ENCODE measurements around the gene TAS1R2. TPM values are rescaled to one million over a fixed set of nuclear protein-coding genes. Genes with fewer than 3 reads are reported as not detected.
"Not testable (repeated sequence)": the region's sequence is repeated elsewhere in the genome, so short reads cannot be mapped to it uniquely, and the experiment has no call there.

Gene TAS1R2
- polyA plus RNA-seq, 3 donors, result not detected

DNA sequence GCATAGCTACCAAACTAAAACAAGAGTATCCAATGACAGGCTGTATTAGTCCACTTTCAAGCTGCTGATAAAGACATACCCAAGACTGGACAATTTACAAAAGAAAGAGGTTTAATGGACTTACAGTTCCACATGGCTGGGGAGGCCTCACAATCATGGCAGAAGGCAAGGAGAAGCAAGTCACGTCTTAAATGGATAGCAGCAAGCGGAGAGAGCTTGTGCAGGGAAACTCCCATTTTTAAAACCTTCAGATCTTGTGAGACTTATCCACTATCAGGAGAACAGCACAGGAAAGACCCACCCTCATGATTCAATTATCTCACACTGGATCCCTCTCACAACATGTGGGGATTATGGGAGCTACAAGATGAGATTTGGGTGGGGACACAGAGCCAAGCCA is 11.7 kb downstream of the TAS1R2 start:
- WGBS, 3 donors, result 64 to 91% (median 84%) methylated on average over 2 of the region's 2 CpGs
- not testable (repeated sequence) for H3K27ac ChIP-seq (ENCODE audit: low read depth, low read length)

DNA sequence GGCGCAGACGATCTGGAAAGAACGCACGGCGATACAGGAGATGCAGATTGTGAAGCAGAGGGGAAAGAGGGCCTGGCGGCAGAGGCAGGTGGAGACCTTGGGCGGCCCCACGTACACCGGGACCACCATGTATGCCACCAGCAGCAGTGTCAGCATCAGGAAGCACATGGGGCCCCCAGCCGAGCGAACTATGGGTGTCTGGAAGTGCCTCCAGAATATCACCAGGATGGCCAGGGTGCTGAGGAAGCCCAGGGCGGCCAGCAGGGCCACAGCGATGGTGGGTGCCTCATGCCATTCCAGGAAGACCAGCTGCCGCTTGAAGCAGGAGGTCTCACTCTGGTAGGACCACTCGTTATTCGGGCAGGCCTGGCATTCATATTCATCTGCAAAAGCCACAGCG is 19.3 kb downstream of the TAS1R2 start:
- no peak overlapping the region for H3K27ac ChIP-seq (ENCODE audit: low read depth, low read length)

DNA sequence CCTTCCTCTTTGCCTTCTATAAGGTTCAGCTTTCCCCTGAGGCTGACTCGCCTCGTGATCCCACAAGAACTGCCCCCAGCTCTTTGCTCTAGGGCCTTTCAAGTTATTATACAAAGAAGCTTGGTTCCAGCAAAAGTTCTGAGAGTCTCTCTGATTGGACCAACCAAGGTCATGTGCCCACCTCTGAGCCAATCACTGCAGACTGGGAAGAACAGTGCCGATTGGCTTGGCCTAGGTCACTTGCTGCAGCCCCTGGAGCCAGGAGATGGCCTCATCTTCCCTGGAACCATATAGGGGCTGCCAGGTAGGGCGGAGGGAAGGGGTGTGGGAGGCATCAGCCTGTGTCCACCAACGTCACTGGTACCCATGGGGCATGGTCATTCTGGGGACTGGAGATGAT is 22.8 kb downstream of the TAS1R2 start:
- no peak overlapping the region for H3K27ac ChIP-seq (ENCODE audit: low read depth, low read length)
- WGBS, 3 donors, result 65 to 76% (median 75%) methylated on average over 5 of the region's 5 CpGs

More for the DNA sequence above, 19.3 kb downstream of the TAS1R2 start:
- WGBS, 3 donors, result 91 to 93% (median 93%) methylated on average over 15 to 17 of the region's 17 CpGs

DNA sequence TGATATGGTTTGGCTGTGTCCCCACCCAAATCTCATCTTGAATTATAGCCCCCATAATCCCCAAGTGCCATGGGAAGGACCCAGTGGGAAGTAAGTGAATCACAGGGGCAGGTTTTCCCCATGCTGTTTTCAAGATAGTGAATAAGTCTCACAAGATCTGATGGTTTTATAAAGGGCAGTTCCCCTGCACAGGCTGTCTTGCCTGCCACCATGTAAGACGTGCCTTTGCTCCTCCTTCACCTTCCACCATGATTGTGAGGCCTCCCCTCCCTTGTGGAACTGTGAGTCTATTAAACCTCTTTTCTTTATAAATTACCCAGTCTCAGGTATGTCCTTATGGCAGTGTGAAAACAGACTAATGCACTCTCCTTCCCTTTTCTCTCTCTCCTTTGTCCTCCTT is 27.1 kb downstream of the TAS1R2 start:
- not testable (repeated sequence) for H3K27ac ChIP-seq (ENCODE audit: low read depth, low read length)
- 20 to 44% (median 38%) methylated on average over 1 of the region's 1 CpG for WGBS, 3 donors

DNA sequence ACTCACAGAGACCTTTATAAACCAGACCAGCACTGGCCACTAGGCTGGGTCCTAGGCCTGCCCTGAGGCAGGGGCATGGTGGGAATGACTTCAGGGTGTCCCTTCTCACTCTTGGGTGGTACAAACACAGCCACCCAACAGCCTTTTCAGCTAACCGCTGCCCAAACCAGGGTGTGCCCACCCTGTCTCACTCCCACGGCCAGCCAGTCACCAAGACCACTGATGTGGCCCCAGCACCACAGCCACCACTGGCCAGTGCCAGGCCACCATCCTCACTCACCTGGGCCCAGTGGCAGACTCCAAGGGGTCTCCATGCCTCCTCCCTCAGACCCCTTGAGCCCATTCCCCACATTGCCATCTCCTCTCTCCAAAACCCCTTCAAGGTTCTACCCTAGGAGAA is 27.8 kb downstream of the TAS1R2 start:
- no peak overlapping the region for H3K27ac ChIP-seq (ENCODE audit: low read depth, low read length)
- WGBS, 3 donors, result 87 to 90% (median 89%) methylated on average over 2 of the region's 2 CpGs

DNA sequence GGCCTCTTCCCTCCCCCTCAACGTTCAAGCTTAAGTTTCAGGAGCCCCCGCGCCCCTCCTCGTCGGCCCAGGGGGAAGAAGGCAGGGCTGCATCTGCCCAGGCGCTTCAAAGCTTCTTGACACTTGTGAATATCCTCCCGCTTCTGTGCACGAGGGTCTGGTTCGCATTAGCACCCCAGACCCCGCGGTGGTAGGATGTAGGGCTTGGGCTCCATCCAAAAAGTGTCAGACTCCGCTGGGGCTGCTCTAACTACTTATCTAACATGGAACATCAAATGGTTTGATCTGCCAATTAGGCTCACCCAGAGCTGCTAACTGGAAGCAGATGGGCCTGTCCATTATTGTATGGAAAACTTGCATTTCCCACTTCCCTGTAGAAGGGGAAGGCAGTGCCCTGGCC is 28.9 kb downstream of the TAS1R2 start:
- 41 to 58% (median 51%) methylated on average over 12 of the region's 12 CpGs for WGBS, 3 donors
- H3K27ac ChIP-seq (ENCODE audit: low read depth, low read length), result no peak overlapping the region

DNA sequence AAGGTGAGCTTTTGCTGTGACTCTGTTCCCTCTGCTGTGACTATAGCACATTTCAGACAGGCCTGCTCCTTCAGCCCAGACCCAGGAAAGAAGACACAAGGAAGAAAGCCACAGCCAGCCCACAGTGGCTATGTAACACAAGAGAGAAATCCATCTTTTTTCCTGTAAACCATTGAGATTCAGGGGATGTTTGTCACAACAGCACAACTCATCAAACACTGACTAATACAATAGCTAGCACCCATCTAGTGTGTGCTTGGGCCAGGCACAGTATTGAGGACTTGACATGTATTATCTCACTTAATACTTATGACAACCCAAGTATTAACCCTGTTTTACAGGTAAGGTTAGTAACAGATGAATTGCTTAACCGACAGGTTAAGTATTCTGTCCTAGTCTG is 29.8 kb downstream of the TAS1R2 start:
- WGBS, 3 donors, result 89 to 95% (median 89%) methylated on average over 1 of the region's 1 CpG
- H3K27ac ChIP-seq (ENCODE audit: low read depth, low read length), result no peak overlapping the region

DNA sequence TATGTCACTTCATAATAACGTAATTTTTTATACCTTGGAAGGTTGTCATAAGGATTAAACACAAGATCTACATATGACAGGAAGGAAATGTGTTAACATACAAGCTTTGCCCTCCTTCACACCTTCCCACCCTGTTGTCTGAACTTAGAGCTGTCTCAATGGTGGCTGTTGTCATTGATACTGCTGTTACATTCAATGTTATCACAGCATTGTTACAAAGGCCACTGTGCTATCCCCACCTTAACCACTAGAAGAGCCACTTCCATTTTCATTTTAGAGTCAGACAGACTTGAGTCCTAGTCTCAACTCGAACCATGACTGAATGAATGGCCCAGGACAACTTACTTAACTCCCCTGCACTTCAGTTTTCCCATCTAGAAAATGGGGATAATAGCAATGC is 31.2 kb downstream of the TAS1R2 start:
- 35 to 53% (median 52%) methylated on average over 2 of the region's 2 CpGs for WGBS, 3 donors
- no peak overlapping the region for H3K27ac ChIP-seq (ENCODE audit: low read depth, low read length)

DNA sequence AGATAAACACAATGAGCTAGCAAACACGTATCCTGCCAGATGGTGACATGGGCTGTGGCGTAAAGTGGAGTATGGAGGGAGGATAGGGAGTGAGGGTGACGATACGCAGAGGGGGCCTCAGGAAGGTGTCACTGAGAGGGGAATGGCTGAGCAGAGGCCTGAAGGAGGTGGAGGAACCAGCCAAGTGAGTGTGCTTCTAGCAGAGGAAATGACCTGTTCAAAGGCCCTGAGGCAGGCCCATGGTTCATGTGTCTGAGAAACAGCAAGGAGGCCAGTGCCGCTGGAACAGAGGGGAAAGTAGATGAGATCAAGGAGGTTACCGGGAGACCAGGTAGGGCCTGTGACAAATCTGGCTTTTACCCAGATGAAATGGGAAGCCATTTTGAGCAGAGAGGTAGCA is 36.0 kb downstream of the TAS1R2 start:
- WGBS, 3 donors, result 90 to 93% (median 92%) methylated on average over 6 of the region's 6 CpGs

DNA sequence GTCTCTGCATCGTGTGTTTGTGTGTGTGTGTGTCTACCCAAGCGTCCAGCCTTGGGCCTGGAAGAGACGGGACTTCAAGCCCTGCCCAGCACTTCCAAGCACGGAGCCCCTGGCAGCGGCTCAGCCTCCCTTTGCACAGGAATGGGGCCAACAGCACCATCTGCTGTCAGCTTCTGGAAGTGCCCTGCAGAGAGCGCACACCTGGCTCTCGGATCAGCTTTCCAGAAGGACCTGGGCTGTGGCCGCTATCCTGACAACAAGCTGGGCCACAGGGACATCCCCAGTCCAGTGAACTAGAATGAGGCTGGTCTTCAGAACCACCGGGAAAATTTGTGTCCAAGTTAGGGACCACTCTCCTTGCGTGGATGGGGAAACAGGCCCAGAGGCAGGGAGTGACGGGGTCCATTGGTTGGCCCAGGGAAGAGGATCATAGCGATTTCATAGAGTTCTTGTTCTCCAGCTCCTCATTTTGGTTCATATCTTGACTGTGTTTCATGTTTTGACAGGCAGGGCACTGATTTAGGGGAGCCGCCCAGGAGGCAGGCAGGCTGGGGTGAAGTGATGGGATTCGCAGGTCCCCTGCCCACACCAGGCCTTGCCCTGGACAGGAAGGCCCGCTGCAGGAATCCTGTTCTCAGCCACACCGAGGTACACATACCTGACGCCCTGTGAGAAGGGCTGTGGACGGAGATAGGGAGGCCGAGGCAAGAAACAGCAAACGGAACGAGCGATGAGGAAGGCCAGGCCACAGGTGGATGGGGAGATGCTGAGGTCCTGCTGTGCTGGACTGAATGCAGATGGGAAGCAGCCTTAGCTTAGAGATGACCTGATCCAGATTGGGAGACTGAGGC is 38.4 kb downstream of the TAS1R2 start:
- no peak overlapping the region for H3K27ac ChIP-seq (ENCODE audit: low read depth, low read length)
- 35 to 51% (median 48%) methylated on average over 22 of the region's 22 CpGs for WGBS, 3 donors

More for the DNA sequence above, 36.0 kb downstream of the TAS1R2 start:
- H3K27ac ChIP-seq (ENCODE audit: low read depth, low read length), result no peak overlapping the region

DNA sequence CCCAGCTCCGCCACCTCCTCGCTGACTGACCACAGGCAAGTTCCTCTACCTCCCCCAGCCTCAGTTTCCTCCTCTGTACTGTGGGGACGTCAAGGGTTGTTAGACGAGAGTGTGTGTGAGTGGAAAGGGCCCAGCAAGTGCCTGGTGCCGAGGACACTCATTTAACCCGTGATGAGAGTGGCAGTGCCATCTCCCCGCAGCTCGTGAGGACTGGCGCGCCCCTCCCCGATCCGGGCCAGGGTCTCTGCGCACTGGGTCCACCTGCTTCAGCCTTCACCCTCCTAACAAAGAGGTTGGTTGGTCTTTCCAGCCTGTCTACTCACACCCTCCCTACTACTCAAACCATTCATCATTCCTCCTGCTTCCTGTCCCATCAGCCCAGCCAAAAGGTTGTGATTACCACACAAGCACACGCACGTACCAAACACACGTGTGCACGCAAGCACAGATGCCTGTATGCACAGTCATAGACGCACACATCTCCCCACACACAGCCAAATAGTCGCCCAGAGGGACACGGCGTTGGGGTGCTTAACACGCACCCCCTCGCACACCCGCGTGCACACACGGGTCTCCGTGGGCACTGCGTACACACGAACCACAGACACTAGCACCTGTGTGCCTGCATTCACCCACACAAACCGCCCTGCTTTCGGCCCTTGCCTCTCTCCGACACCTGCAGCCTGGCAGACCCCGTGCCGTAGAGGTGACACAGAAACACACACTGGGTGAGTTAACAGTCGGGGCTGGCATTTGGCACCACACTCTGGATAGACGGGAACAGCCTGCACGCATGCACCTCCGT is 39.3 kb downstream of the TAS1R2 start:
- WGBS, 3 donors, result 60 to 65% (median 65%) methylated on average over 38 of the region's 38 CpGs
- H3K27ac ChIP-seq (ENCODE audit: low read depth, low read length), result no peak overlapping the region

DNA sequence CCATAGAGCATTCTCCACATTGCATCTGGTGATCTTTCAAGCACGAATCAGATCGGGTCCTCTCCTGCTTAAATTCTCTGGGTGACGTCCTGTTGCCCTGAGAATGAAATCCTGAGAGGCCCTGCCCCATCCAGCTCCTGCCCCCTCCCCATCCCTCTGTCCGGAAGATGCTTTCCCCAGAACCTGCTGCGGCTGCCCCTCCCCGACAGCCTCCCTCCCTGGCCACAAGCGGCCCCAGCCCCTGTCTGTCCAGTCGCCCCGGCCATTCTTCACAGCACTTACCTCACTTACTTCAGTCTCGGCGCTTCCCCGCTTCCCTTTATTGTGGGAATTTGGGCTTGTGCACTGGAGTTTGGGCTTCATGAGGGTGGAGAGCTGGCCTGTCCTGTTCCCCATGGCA is 40.3 kb downstream of the TAS1R2 start:
- 23 to 40% (median 33%) methylated on average over 12 of the region's 12 CpGs for WGBS, 3 donors

DNA sequence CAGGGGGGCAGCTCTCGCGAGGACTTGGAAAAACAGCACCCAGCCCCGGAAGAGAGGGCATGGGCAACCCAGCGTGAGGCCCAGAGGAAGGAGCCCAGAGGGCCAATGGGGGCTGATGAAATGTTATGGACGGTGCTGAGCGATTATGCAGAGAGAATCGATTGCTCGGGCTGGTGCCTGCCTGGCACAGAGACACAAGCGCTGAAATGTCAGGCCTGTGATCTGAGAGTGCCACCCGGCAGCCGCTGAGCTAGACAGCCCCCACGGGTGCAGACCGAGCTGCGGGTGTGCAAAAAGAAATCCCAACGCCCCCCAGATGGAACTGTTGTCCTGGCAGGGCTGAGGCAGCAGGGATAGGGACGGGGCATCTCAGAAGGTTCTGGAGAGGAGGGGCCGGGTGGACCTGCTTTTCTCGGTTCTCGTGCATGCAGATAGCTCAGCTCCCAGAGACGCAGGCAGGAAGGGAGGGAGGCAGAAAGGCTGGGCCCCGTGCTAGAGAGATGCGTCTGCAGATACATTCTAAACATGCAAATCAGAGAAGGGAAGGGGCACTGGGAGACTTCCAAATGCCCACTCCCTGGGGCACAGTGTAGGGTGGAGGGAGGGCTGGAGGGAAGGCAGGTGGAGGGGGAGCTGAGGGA is 41.5 kb downstream of the TAS1R2 start:
- H3K27ac ChIP-seq (ENCODE audit: low read depth, low read length), result no peak overlapping the region
- 43 to 61% (median 55%) methylated on average over 22 of the region's 22 CpGs for WGBS, 3 donors

More for the DNA sequence above, 40.3 kb downstream of the TAS1R2 start:
- H3K27ac ChIP-seq (ENCODE audit: low read depth, low read length), result no peak overlapping the region

DNA sequence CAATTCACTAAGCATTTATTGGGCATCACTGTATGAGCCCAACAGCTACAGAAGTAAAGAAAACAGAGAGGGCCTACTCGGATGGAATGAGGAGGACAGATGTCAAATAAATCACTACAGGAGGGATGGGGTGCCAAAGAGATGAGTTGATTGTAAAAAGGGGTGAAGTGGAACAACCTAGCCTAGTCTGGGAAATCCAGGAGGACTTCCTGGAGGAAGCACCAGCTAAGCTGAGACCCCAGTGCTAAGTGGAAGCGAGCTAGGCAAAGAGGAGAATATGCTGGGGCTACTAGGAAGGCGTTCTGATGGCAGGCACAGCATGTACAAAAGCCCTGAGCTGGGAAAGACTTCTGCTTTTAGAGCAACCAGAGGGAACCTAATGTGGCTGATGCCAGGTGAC is 42.1 kb downstream of the TAS1R2 start:
- no peak overlapping the region for H3K27ac ChIP-seq (ENCODE audit: low read depth, low read length)
- 56 to 78% (median 72%) methylated on average over 3 of the region's 3 CpGs for WGBS, 3 donors

DNA sequence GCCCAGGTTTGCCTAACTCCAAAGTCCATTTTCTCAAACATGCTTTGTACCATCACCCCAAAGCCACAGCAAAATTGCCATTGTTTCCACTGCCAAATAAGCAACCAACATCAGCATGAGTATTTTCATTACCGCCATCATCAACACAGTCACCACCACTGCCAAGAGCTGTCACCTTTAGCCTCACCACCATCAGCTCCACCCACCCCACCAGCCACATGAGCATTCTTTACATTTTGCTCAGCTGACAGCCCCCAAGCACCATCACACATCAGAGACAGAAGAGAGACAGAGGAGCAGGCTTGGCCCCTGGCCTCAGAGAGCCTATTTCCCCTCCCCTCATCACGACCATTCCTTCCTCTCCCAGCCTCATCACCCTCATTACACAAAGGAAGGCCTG is 42.7 kb downstream of the TAS1R2 start:
- WGBS, 3 donors, result 46 to 63% (median 59%) methylated on average over 2 of the region's 2 CpGs
- H3K27ac ChIP-seq (ENCODE audit: low read depth, low read length), result no peak overlapping the region

DNA sequence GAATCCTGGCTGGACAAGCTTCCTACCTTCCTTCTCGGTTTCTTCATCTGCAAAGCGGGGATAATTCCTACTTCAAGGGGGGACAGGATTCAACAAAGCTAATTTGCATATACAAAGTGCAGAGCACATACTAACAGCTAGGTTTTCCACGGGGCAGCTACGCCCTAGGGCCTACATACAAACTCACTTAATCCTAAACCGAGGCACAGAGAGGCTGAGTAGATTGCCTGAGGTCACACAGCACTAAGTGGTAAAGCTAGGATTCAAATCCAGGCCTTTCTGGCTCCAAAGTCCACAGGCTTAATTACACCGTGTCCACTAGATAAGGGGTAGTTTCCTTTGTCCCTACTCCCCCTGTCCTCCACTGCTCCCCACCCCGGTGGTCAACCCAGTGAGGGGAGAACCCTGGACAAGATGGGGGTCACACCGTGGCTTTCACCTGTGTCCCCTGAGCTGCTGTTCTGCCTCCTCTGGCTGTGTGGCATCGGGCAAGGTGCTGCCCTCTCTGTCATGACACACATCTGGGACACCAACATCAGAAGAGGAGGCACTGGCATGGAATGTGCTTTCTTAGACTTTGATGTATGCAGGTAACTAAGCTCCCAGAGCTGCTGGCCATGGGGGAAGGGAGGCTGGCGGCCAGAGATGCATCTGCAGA is 44.5 kb downstream of the TAS1R2 start:
- H3K27ac ChIP-seq (ENCODE audit: low read depth, low read length), result no peak overlapping the region
- WGBS, 3 donors, result 50 to 58% (median 52%) methylated on average over 10 of the region's 10 CpGs

DNA sequence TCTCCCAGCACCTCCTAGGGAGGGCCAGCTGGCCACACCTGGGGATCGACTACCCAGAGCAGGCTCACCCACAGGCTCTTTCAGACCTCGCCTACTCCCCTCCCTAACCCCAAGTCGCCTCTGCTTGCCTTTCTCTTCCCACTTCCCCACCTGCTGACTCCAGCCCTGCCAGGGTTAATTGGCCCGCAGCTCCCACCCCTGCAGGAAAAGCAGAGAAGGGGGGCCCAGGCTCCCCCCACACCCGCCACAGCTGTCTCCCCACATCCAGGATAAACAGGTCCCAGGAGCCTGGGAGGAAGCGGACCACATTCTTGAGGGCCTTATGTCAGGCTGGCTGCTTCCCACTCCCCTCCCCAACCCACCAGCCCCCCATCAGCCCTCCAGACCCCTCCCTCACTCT is 45.0 kb downstream of the TAS1R2 start:
- 30 to 32% (median 32%) methylated on average over 6 of the region's 6 CpGs for WGBS, 3 donors
- no peak overlapping the region for H3K27ac ChIP-seq (ENCODE audit: low read depth, low read length)

DNA sequence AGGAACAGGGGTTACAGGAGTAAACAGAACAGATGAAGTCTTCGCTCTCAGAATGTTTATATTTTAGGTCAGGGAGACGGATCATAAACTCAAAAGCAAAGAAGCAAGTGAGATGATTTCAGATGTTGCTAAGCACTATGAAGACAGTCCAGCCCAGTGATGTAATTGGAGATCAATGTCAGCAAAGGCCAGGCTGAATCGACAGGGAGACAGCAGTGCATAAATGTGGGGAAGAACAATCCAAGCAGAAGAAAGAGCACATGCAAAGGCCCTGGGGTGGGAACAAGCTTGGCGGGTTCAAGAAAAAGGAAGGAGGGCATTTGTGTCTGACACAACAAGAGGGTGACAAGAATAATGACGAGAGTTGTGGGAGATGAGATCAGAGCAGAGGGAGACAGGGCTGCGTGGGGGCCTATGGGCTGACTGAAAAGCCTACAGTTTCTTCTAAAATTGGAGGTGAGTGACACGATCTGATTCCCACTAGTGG is 47.0 kb downstream of the TAS1R2 start:
- H3K27ac ChIP-seq (ENCODE audit: low read depth, low read length), result no peak overlapping the region
- WGBS, 3 donors, result 72 to 81% (median 81%) methylated on average over 7 of the region's 7 CpGs
